ENCODE data around the gene MICAL2. TPM values are rescaled to one million over a fixed set of nuclear protein-coding genes. Genes with fewer than 3 reads are reported as not detected.

The MICAL2 gene
- total RNA-seq, 1 donor, result 156 TPM

DNA sequence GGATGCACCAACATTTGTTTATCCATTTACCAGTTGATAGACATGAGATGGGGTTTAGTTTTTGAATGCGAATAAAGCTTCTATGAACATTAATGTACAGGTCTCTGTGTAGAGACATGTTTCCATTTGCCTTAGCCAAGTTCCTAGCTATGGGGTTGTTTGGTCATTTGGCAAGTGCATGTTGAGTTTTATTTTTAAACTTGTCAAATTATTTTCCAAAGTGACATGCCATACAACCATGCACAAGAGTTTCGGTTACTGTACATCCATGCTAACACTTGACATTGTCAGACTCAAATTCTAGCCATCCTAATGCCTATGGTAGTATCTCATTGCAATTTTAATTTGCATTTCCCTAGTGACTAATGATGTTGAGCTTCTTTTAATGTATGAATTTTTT lies 196.4 kb downstream of the MICAL2 start:
- Histone ChIP-seq H2AFZ (ENCODE audit: low read length) (no peak overlapping the region), H3K9me3 (ENCODE audit: low read depth, low read length) (no peaks in the 10 kb centered on the region), H4K20me1 (ENCODE audit: insufficient read depth, low read length) (no peaks in the 10 kb centered on the region), H3K27ac (ENCODE audit: low read depth, low read length) (no peak overlapping the region), H3K79me2 (ENCODE audit: insufficient read depth, low read length) (no peaks in the 10 kb centered on the region), H3K27me3 (ENCODE audit: insufficient read depth, low read length) (no peaks in the 10 kb centered on the region), H3K4me3 (ENCODE audit: insufficient read depth, low read length) (no peak overlapping the region), H3K4me2 (ENCODE audit: insufficient read depth, low read length) (no peak overlapping the region), H3K36me3 (ENCODE audit: insufficient read depth, low read length) (no peaks in the 10 kb centered on the region), H3K4me1 (ENCODE audit: insufficient read depth, low read length) (peaks cover 12% of the 10 kb centered on the region)
- TF ChIP-seq, protein P1, sequence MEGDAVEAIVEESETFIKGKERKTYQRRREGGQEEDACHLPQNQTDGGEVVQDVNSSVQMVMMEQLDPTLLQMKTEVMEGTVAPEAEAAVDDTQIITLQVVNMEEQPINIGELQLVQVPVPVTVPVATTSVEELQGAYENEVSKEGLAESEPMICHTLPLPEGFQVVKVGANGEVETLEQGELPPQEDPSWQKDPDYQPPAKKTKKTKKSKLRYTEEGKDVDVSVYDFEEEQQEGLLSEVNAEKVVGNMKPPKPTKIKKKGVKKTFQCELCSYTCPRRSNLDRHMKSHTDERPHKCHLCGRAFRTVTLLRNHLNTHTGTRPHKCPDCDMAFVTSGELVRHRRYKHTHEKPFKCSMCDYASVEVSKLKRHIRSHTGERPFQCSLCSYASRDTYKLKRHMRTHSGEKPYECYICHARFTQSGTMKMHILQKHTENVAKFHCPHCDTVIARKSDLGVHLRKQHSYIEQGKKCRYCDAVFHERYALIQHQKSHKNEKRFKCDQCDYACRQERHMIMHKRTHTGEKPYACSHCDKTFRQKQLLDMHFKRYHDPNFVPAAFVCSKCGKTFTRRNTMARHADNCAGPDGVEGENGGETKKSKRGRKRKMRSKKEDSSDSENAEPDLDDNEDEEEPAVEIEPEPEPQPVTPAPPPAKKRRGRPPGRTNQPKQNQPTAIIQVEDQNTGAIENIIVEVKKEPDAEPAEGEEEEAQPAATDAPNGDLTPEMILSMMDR (IDR thresholded peaks at IDR 0.05; ENCODE audit: extremely low read depth, low read depth, low read length), result no peak
- DNase-seq (ENCODE audit: insufficient read length, low spot score, missing footprints), result no peak

DNA sequence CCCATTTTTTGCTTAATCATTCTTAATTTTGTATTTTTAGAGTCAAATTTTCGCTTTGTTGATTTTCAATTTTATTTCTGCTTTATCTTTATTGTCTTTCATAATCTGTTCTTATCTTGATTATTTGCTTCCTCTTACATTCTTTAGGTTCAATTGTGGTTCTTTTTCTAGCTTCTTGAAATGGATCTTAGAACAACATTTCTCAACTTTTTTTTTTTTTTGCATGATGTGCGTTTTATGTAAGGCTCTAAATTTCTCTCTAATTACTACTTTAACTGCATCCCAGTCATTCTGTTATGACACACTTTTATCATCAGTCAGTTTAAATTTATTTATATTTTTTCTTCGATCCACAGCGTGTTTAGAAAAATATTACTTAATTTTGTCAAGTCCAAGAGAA lies 201.7 kb downstream of the MICAL2 start:
- Histone ChIP-seq H3K27me3 (ENCODE audit: insufficient read depth, low read length) (no peaks in the 10 kb centered on the region), H3K36me3 (ENCODE audit: insufficient read depth, low read length) (no peaks in the 10 kb centered on the region), H4K20me1 (ENCODE audit: insufficient read depth, low read length) (no peaks in the 10 kb centered on the region), H3K9me3 (ENCODE audit: low read depth, low read length) (no peaks in the 10 kb centered on the region), H3K4me3 (ENCODE audit: insufficient read depth, low read length) (no peak overlapping the region), H3K4me1 (ENCODE audit: insufficient read depth, low read length) (no peaks in the 10 kb centered on the region), H3K4me2 (ENCODE audit: insufficient read depth, low read length) (no peak overlapping the region), H3K27ac (ENCODE audit: low read depth, low read length) (no peak overlapping the region), H2AFZ (ENCODE audit: low read length) (no peak overlapping the region), H3K79me2 (ENCODE audit: insufficient read depth, low read length) (no peaks in the 10 kb centered on the region)
- no peak for DNase-seq (ENCODE audit: insufficient read length, low spot score, missing footprints)
- TF ChIP-seq, protein P1 (IDR thresholded peaks at IDR 0.05; ENCODE audit: extremely low read depth, low read depth, low read length), result no peak

Small RNAs within 50 kb of the gene (small RNA-seq; reads per million reads assigned to genes)
- gene MIR6124, result not detected

Other genes with a start within 250 kb of the MICAL2 start
- gene DKK3, start 102.0 kb upstream of the MICAL2 start, total RNA-seq, result 52.2 and 72.4 TPM in 2 replicates

Measured in osteoblast (primary cell).